ENCODE results near the gene GLYATL1. TPM values are rescaled to one million over a fixed set of nuclear protein-coding genes. Genes with fewer than 3 reads are reported as not detected.

The GLYATL1 gene
- total RNA-seq, 1 experiment from 2014 or later, result not detected

DNA sequence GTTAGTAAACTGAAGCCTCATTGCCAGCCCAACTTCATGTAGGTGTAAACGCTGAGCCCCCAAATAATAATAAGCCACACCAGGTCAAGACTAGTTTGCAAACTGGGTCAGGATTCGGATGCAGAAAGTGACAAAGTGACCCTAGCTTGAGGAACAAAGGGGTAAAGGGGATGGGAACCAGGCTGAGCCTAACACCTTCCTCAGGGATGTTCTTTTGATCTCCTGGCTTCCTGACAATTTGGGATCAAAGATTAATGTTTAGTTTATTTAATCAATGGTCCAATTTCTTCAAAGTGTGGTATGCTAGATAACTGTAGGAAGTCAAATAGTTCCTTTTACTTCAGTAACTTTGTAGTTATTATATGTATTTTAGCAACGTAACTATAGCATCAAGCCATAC is 9.9 kb downstream of the GLYATL1 start:
- Histone ChIP-seq H2AFZ (ENCODE audit: low read depth, low read length, poor library complexity, severe bottlenecking) (no peak overlapping the region), H3K4me3 (replicated peaks in 1 of 2; ENCODE audit: low read depth in 1 of 2, low read length in 2 of 2) (no peak overlapping the region), H3K27ac (ENCODE audit: low read depth, low read length) (no peak overlapping the region), H3K9me3 (ENCODE audit: control insufficient read depth in 1 of 2, insufficient read depth in 1 of 2, low read depth in 1 of 2, low read length in 2 of 2) (no peaks in the 10 kb centered on the region), H3K4me2 (ENCODE audit: low read length) (no peak overlapping the region), H3K36me3 (ENCODE audit: control insufficient read depth in 1 of 2, insufficient read depth in 2 of 2, low read length in 2 of 2) (no peaks in the 10 kb centered on the region), H3K27me3 (ENCODE audit: insufficient read depth, low read length) (no peaks in the 10 kb centered on the region), H3K79me2 (ENCODE audit: insufficient read depth, low read length) (no peaks in the 10 kb centered on the region), H3K9ac (ENCODE audit: low read length) (no peak overlapping the region), H4K20me1 (ENCODE audit: insufficient read depth) (no peaks in the 10 kb centered on the region), H3K4me1 (ENCODE audit: control insufficient read depth in 1 of 2, insufficient read depth in 2 of 2, low read length in 2 of 2) (no peaks in the 10 kb centered on the region), H3K9me2 (ENCODE audit: insufficient read depth) (no peaks in the 10 kb centered on the region)
- intact Hi-C loops (cut with micrococcal nuclease), result no loop called here
- no TSS peak for BruUV-seq (replicated peaks)
- ChIA-PET POLR2A (no interaction called here), CTCF (no interaction called here), RAD21 (ENCODE audit: low non-redundant PET in 1 of 2, low total read pairs in 2 of 2, uncharacterized antibody in 2 of 2, unreplicated experiment in 2 of 2) (no interaction called here)
- ATAC-seq, result no peak
- DNase-seq (ENCODE audit: low read depth, low spot score), result no peak
- TF ChIP-seq EGR1 (IDR thresholded peaks at IDR 0.05; ENCODE audit: low read depth), result no peak
- no peak for TF ChIP-seq JUND (IDR thresholded peaks at IDR 0.05)
- TF ChIP-seq POLR2A (IDR thresholded peaks at IDR 0.05; ENCODE audit: borderline replicate concordance, extremely low read depth, insufficient read depth, insufficient read length), result no peak
- TF ChIP-seq, protein P1, sequence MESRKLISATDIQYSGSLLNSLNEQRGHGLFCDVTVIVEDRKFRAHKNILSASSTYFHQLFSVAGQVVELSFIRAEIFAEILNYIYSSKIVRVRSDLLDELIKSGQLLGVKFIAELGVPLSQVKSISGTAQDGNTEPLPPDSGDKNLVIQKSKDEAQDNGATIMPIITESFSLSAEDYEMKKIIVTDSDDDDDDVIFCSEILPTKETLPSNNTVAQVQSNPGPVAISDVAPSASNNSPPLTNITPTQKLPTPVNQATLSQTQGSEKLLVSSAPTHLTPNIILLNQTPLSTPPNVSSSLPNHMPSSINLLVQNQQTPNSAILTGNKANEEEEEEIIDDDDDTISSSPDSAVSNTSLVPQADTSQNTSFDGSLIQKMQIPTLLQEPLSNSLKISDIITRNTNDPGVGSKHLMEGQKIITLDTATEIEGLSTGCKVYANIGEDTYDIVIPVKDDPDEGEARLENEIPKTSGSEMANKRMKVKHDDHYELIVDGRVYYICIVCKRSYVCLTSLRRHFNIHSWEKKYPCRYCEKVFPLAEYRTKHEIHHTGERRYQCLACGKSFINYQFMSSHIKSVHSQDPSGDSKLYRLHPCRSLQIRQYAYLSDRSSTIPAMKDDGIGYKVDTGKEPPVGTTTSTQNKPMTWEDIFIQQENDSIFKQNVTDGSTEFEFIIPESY (IDR thresholded peaks at IDR 0.05; ENCODE audit: extremely low read depth, insufficient replicate concordance, low read length), result no peak
- no peak for TF ChIP-seq ZFX (IDR thresholded peaks at IDR 0.05)
- TF ChIP-seq EZH2 (IDR thresholded peaks at IDR 0.05), result no peak
- TF ChIP-seq, protein P2, sequence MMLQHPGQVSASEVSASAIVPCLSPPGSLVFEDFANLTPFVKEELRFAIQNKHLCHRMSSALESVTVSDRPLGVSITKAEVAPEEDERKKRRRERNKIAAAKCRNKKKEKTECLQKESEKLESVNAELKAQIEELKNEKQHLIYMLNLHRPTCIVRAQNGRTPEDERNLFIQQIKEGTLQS (IDR thresholded peaks at IDR 0.05), result no peak
- TF ChIP-seq POLR2AphosphoS5 (IDR thresholded peaks at IDR 0.05; ENCODE audit: low read depth, low read length), result no peak
- TF ChIP-seq SP1 (IDR thresholded peaks at IDR 0.05; ENCODE audit: low read depth), result no peak
- TF ChIP-seq, protein P3, sequence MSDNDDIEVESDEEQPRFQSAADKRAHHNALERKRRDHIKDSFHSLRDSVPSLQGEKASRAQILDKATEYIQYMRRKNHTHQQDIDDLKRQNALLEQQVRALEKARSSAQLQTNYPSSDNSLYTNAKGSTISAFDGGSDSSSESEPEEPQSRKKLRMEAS (IDR thresholded peaks at IDR 0.05), result no peak
- no peak for TF ChIP-seq ZNF274 (IDR thresholded peaks at IDR 0.05; ENCODE audit: low read depth, low read length)
- no peak for TF ChIP-seq EZH2phosphoT487 (IDR thresholded peaks at IDR 0.05; ENCODE audit: borderline replicate concordance)
- TF ChIP-seq YY1 (IDR thresholded peaks at IDR 0.05; ENCODE audit: extremely low read depth, insufficient replicate concordance, low read depth, low read length), result no peak
- no peak for TF ChIP-seq SIN3A (IDR thresholded peaks at IDR 0.05; ENCODE audit: low read depth)
- no peak for TF ChIP-seq CEBPB (IDR thresholded peaks at IDR 0.05; ENCODE audit: low read depth)
- no peak for TF ChIP-seq CBX3 (IDR thresholded peaks at IDR 0.05; ENCODE audit: low read depth)
- no peak for TF ChIP-seq SRF (IDR thresholded peaks at IDR 0.05; ENCODE audit: low read depth)
- TF ChIP-seq, protein P4, sequence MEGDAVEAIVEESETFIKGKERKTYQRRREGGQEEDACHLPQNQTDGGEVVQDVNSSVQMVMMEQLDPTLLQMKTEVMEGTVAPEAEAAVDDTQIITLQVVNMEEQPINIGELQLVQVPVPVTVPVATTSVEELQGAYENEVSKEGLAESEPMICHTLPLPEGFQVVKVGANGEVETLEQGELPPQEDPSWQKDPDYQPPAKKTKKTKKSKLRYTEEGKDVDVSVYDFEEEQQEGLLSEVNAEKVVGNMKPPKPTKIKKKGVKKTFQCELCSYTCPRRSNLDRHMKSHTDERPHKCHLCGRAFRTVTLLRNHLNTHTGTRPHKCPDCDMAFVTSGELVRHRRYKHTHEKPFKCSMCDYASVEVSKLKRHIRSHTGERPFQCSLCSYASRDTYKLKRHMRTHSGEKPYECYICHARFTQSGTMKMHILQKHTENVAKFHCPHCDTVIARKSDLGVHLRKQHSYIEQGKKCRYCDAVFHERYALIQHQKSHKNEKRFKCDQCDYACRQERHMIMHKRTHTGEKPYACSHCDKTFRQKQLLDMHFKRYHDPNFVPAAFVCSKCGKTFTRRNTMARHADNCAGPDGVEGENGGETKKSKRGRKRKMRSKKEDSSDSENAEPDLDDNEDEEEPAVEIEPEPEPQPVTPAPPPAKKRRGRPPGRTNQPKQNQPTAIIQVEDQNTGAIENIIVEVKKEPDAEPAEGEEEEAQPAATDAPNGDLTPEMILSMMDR (IDR thresholded peaks at IDR 0.05 in 2 of 3, conservative IDR thresholded peaks at IDR 0.05 in 1 of 3; ENCODE audit: borderline replicate concordance in 1 of 3, insufficient read depth in 1 of 3, low read depth in 2 of 3, low read length in 2 of 3), result no peak
- no peak for TF ChIP-seq TCF7L2 (IDR thresholded peaks at IDR 0.05; ENCODE audit: borderline replicate concordance, extremely low read depth, insufficient read depth, insufficient read length)
